HFFc6 (cell line): Measurements from ENCODE around the gene GRM5. TPM values are rescaled to one million over a fixed set of nuclear protein-coding genes. Genes with fewer than 3 reads are reported as not detected.

ENCODE experiments used
- DNase-seq: peaks from one replicate; pipeline ENCODE4 v3.0.0-alpha.2; 2018
- H3K27ac Mint-ChIP-seq: 2 replicates; pipeline ENCODE4 v1.8.0; 2020; ENCODE audit warnings: mild to moderate bottlenecking, mixed read lengths
- H3K27me3 Mint-ChIP-seq: 2 replicates; pipeline ENCODE4 v1.8.0; 2021; ENCODE audit warnings: mild to moderate bottlenecking, moderate library complexity, mixed read lengths; ENCODE audit not compliant: insufficient read depth
- H3K36me3 Mint-ChIP-seq: 2 replicates; pipeline ENCODE4 v1.8.0; 2021; ENCODE audit warnings: low read depth, mixed read lengths
- H3K4me1 Mint-ChIP-seq: 2 replicates; pipeline ENCODE4 v1.8.0; 2020; ENCODE audit warnings: low read depth, mixed read lengths
- H3K4me3 Mint-ChIP-seq: 2 replicates; pipeline ENCODE4 v1.8.0; 2020; ENCODE audit warnings: mild to moderate bottlenecking, moderate library complexity, mixed read lengths
- H3K9me3 Mint-ChIP-seq: 2 replicates; pipeline ENCODE4 v1.8.0; 2020; ENCODE audit warnings: mild to moderate bottlenecking, mixed read lengths
- CTCF ChIP-seq: fragments of 200-600 bp; sonication (generic); IDR thresholded peaks from 2 replicates; pipeline ENCODE4 v1.5.0; 2021; ENCODE audit warnings: antibody characterized with exemption, mild to moderate bottlenecking
- total RNA-seq, 6 experiments: library from RNA; stranded (reverse); fragmentation: NEBNext Ultra II Directional; extraction: Animal tissue kit (Norgen Biotek cat#: 25700); gene quantifications; 2 replicates in 1 of 6; 3 replicates in 5 of 6; pipeline ENCODE4 v1.2.3, GENCODE V29; 2021

GRM5 gene
- total RNA-seq, 6 experiments from 2014 or later = 0.12 TPM; not detected in 5

- DNase-seq = no peak
- Mint-ChIP-seq H3K4me3 (no peak overlapping the region), H3K27me3 (peaks cover 2% of the 10 kb centered on the region; the same call in 1 of the 2 replicates), H3K27ac (no peak overlapping the region), H3K9me3 (no peaks in the 10 kb centered on the region; the same call in 1 of the 2 replicates), H3K36me3 (no peaks in the 10 kb centered on the region), H3K4me1 (no peaks in the 10 kb centered on the region)
- no peak for TF ChIP-seq CTCF
Measured at GRCh38 chr11:88806410-88806809, 259.4 kb downstream of the GRM5 start.

DNA sequence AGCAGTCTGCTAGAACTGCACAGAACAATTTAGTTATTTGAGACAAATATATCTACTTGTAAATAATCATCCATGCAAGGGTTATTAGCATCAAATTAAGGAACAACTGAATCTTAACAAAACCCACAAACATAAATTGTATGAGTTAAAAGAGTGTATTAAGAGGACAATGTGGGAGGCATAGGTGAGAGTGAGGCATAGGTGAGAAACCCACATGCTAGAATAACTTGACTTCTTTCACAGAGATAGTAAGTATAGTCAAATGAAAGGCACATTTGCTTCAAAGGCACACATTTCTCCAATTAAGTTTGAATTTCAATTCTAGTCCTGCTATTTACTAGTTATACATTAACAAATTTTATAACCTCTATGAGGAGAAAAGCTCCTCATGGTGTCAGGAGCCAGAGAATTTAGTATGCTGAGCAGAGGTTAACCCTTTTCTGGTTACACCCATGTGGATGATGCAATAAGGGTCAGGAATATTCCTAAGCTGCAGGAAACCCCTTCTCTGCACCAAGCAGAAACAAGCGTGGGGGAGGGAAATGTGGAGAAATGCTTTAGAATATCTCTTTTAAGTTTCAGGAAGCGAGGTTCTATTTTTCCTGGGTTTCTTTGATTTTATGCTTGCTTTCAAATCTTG lies 264.2 kb downstream of the GRM5 start:
- H3K27ac Mint-ChIP-seq = no peak overlapping the region
- H3K27me3 Mint-ChIP-seq = no peaks in the 10 kb centered on the region
- no peaks in the 10 kb centered on the region for H3K4me1 Mint-ChIP-seq
- H3K36me3 Mint-ChIP-seq = no peaks in the 10 kb centered on the region
- no peak overlapping the region for H3K4me3 Mint-ChIP-seq
- TF ChIP-seq CTCF = no peak
- no peaks in the 10 kb centered on the region; the same call in 1 of the 2 replicates for H3K9me3 Mint-ChIP-seq
- DNase-seq = no peak

GRCh38 chr11:88799771-88800500 lies 265.8 kb downstream of the GRM5 start:
- Mint-ChIP-seq H3K36me3 (no peaks in the 10 kb centered on the region), H3K27me3 (peaks cover 2% of the 10 kb centered on the region), H3K4me3 (no peak overlapping the region), H3K4me1 (no peaks in the 10 kb centered on the region), H3K9me3 (no peaks in the 10 kb centered on the region; the same call in 1 of the 2 replicates), H3K27ac (no peak overlapping the region)
- no peak for TF ChIP-seq CTCF
- DNase-seq = no peak

- peaks cover 2% of the 10 kb centered on the region for H3K27me3 Mint-ChIP-seq
- no peaks in the 10 kb centered on the region for H3K36me3 Mint-ChIP-seq
- TF ChIP-seq CTCF = no peak
- H3K4me1 Mint-ChIP-seq = no peaks in the 10 kb centered on the region
- H3K9me3 Mint-ChIP-seq = no peaks in the 10 kb centered on the region; the same call in 1 of the 2 replicates
- DNase-seq = no peak
- no peak overlapping the region for H3K4me3 Mint-ChIP-seq
- no peak overlapping the region for H3K27ac Mint-ChIP-seq
Measured at GRCh38 chr11:88790182-88790581, 275.6 kb downstream of the GRM5 start.

- no peak overlapping the region for H3K27ac Mint-ChIP-seq
- peaks cover 42% of the 10 kb centered on the region for H3K9me3 Mint-ChIP-seq
- TF ChIP-seq CTCF = no peak
- no peaks in the 10 kb centered on the region for H3K36me3 Mint-ChIP-seq
- no peak overlapping the region for H3K4me3 Mint-ChIP-seq
- no peaks in the 10 kb centered on the region; the same call in 1 of the 2 replicates for H3K4me1 Mint-ChIP-seq
- no peaks in the 10 kb centered on the region for H3K27me3 Mint-ChIP-seq
- peak; percentile 19 for DNase-seq
Measured at GRCh38 chr11:88779577-88779976, 286.2 kb downstream of the GRM5 start.
